Muscle layer of colon (tissue), 2 donors: Measurements from ENCODE around the gene TMEM178B.
"Not testable (repeated sequence)": the region's sequence is repeated elsewhere in the genome, so short reads cannot be mapped to it uniquely, and the experiment has no call there.

Experiments
- H3K27ac ChIP-seq: one replicate; pipeline ENCODE4 v1.7.0; 2013; ENCODE audit warnings: low read depth, mild to moderate bottlenecking, low read length, moderate library complexity
- H3K27me3 ChIP-seq, 2 donors: one replicate each; pipeline ENCODE4 v1.7.0; 2013; ENCODE audit warnings: low read length in 2 of 2, mild to moderate bottlenecking in 2 of 2; ENCODE audit not compliant: insufficient read depth in 2 of 2, control insufficient read depth in 1 of 2
- H3K36me3 ChIP-seq: one replicate; pipeline ENCODE4 v1.7.0; 2013; ENCODE audit warnings: mild to moderate bottlenecking, low read length; ENCODE audit not compliant: insufficient read depth
- H3K4me1 ChIP-seq: one replicate; pipeline ENCODE4 v1.7.0; 2013; ENCODE audit warnings: mild to moderate bottlenecking, low read length; ENCODE audit not compliant: insufficient read depth
- H3K4me3 ChIP-seq, 2 donors: one replicate each; pipeline ENCODE4 v1.7.0; 2013; ENCODE audit warnings: low read length in 2 of 2, low read depth in 1 of 2, mild to moderate bottlenecking in 1 of 2, moderate library complexity in 1 of 2
- H3K9ac ChIP-seq: one replicate; pipeline ENCODE4 v1.7.0; 2013; ENCODE audit warnings: low read length
- H3K9me3 ChIP-seq: one replicate; pipeline ENCODE4 v1.7.0; 2013; ENCODE audit warnings: mild to moderate bottlenecking, low read length
- donor health status: abdominal sarcoma.
- donor health status: Adenocarcinoma of cecum.

The TMEM178B gene

DNA sequence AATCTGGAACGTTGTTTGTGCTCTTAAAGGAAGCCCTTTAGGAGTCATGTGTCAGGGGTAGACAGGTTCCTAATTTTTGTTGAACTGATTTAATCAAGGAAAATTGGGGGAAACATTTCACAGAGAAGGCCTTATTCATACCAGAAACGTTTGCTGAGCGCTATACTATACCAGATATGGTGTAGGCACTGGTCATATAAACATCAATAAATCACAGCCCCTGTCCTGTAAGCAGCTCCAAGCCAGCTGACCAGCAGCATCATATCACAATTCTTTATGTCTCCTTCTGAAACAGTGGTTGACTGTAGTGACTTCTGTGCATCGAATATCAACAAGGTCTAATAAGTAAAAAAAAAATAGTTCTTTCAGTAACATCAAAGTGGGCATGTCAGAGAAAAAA, 1.1 kb downstream of the TMEM178B start:
- Histone ChIP-seq H3K4me1 (no peaks in the 10 kb centered on the region), H3K36me3 (no peaks in the 10 kb centered on the region), H3K9ac (no peak overlapping the region), H3K27ac (no peak overlapping the region), H3K9me3 (no peaks in the 10 kb centered on the region), H3K27me3 (peaks cover 5 to 38% of the 10 kb centered on the region in 2 donors), H3K4me3 (peak overlapping the region; percentile 67 to 81)

DNA sequence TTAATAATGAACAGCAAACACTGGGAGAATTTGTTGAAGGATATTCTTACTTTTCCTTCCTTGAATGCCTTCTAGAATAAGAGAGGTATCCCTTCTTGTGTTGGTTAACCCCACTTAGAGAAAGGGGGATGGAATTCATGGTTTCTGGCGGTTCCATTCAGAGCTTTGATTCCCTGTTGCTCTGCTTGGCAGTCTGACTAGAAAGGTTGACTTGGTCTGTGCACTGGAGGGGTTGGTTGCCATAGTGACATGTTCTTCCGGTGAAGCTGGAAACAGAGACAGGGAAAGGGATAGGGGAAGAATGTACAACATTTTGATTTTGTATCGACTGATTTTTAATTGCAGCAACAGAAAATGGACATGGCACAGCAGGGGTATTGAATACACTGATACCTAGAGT, 2.5 kb downstream of the TMEM178B start:
- Histone ChIP-seq H3K4me3 (no peak overlapping the region), H3K36me3 (no peaks in the 10 kb centered on the region), H3K4me1 (no peaks in the 10 kb centered on the region), H3K27me3 (peaks cover 5 to 38% of the 10 kb centered on the region in 2 donors), H3K27ac (no peak overlapping the region), H3K9me3 (no peaks in the 10 kb centered on the region), H3K9ac (no peak overlapping the region)

DNA sequence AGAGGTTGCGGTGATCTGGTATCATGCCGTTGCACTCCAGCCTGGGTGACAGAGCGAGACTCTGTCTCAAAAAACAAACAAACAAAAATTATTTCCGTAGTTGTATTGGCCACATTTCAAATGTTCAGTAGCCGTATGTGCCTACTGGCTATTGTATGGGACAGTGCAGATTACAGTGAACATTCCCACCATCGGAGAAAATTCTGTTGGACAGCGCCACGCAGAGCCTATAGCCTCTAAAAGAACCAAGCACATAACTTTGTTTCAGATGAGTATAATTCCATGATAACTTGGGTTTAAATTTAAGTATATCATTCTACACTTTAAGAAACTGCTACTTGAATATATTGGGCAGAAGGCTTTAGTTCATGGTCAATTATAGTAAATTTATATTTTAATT, 5.4 kb downstream of the TMEM178B start:
- H3K27ac ChIP-seq: no peak overlapping the region
- no peak overlapping the region for H3K4me3 ChIP-seq
- H3K36me3 ChIP-seq: no peaks in the 10 kb centered on the region
- peaks cover 5 to 15% of the 10 kb centered on the region in 2 donors for H3K27me3 ChIP-seq
- H3K4me1 ChIP-seq: no peaks in the 10 kb centered on the region
- no peak overlapping the region for H3K9ac ChIP-seq
- no peaks in the 10 kb centered on the region for H3K9me3 ChIP-seq

DNA sequence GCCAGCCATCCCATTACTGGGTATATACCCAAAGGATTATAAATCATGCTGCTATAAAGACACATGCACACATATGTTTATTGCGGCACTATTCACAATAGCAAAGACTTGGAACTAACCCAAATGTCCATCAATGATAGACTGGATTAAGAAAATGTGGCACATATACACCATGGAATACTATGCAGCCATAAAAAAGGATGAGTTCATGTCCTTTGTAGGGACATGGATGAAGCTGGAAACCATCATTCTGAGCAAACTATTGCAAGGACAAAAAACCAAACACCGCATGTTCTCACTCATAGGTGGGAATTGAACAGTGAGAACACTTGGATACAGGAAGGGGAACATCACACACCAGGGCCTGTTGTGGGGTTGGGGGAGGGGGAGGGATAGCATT, 15.6 kb downstream of the TMEM178B start:
- H3K4me1 ChIP-seq, H3K27me3 ChIP-seq, H3K9ac ChIP-seq, H3K9me3 ChIP-seq, H3K4me3 ChIP-seq, H3K27ac ChIP-seq, H3K36me3 ChIP-seq: not testable (repeated sequence)

DNA sequence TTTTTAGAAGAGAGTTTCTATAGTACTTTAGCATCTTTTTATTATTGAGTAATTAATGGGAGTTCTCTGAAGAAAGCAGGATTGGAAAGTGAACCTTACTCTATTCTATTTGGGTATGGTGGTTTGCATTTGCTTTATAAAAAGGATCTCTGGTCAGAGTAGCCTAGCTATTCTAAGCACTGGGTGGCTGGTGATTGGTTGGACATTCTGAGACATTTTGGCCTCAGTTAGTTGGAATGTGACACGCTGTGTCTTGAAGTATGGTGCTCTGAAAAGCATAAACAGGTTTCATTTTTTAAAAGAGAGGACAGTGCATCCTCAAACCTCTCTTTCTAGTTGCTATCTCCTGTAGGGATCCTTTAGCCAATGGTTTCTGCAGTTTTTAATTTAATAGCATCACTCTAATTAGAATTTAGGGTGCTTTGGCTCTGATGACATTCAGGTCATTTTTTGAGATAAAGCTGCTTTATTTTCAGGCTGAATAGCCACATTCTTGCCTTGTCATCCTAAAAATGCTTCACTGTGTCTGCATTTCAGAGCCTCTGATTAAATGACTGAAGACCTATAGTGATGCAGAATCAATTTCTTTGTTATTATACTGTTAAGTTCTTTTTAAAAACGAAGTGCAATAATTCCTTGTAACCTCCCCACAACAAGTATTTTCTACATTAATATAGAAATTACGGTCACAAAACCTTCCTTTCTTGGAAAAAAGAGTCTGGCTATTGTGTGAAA, 20.6 kb downstream of the TMEM178B start:
- H3K27me3 ChIP-seq: no peaks in the 10 kb centered on the region

DNA sequence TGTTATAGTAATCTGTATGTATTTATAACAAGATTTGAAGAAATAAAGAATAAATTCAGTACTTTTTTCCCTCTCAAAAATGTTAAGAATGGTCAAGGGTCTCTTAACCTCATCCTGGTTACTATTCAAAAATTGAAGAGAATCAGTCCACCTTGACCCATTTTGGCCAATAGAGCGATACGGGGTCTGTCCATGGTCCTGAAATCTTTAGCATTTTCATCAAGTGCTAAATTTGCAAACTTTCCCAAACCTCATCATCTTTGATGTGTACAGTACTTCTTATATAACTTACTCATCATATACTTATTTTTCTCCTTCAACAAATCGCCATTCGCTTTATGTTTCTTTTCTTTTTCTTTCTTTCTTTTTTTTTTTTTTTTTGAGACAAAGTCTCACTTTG, 23.6 kb downstream of the TMEM178B start:
- Histone ChIP-seq H3K9ac (no peak overlapping the region), H3K36me3 (no peaks in the 10 kb centered on the region), H3K9me3 (no peaks in the 10 kb centered on the region), H3K4me1 (no peaks in the 10 kb centered on the region), H3K27me3 (no peaks in the 10 kb centered on the region), H3K27ac (no peak overlapping the region), H3K4me3 (no peak overlapping the region)

More for the DNA sequence above, 20.6 kb downstream of the TMEM178B start:
- Histone ChIP-seq H3K36me3 (no peaks in the 10 kb centered on the region), H3K27ac (no peak overlapping the region), H3K9ac (no peak overlapping the region), H3K4me1 (no peaks in the 10 kb centered on the region), H3K4me3 (no peak overlapping the region), H3K9me3 (no peaks in the 10 kb centered on the region)

DNA sequence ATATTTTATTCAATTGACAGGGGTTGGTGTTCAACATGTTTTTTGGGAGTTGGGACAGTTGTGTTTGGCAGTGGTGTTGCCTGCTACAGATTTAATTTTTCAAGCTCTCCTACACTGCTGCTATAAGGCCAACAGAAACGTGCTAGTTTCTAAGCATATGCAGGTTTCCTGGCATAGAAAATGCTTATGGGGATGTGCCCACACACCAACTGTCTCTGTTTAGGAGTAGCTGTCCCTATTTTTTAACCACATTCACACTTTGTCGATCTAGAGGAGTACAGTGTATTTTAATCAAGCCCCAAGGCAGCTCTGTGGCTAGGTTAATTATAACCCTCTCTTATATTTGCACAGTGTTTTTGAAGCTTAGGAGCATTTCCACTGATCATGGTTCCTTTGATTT, 28.6 kb downstream of the TMEM178B start:
- H3K36me3 ChIP-seq: no peaks in the 10 kb centered on the region
- H3K9me3 ChIP-seq: no peaks in the 10 kb centered on the region
- no peak overlapping the region for H3K4me3 ChIP-seq
- no peak overlapping the region for H3K9ac ChIP-seq
- H3K27ac ChIP-seq: no peak overlapping the region
- no peaks in the 10 kb centered on the region for H3K27me3 ChIP-seq
- H3K4me1 ChIP-seq: no peaks in the 10 kb centered on the region

DNA sequence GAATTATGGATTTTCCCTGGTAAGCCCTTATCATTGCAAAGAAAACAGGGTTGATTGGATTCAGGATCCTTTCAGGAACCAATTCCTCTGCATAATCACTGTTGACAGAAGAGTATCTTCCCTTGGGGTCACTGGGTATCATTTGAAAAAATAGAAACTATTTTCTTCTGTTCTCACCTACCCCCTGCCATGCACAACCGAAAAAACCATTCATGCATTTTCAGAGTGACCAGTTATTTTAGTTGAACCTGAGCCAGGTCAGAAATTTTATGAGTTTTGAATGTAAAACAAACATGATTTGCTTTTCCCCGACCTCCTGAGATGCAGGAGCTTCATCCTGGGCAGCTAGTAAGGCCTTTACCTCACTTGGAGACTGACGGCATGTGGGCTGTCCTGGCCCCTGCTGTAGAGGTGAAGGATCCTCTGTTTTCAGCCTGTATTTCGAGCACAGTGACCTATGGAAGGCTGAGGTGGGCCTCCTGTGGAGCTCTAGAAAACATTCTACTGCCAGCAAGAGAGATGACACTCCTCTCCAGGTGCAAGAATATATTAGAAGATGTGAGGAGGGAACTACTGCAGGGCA, 30.1 kb downstream of the TMEM178B start:
- no peak overlapping the region for H3K4me3 ChIP-seq
- H3K9me3 ChIP-seq: no peaks in the 10 kb centered on the region
- no peak overlapping the region for H3K27ac ChIP-seq
- H3K9ac ChIP-seq: no peak overlapping the region
- H3K27me3 ChIP-seq: no peaks in the 10 kb centered on the region
- no peaks in the 10 kb centered on the region for H3K4me1 ChIP-seq
- H3K36me3 ChIP-seq: no peaks in the 10 kb centered on the region

DNA sequence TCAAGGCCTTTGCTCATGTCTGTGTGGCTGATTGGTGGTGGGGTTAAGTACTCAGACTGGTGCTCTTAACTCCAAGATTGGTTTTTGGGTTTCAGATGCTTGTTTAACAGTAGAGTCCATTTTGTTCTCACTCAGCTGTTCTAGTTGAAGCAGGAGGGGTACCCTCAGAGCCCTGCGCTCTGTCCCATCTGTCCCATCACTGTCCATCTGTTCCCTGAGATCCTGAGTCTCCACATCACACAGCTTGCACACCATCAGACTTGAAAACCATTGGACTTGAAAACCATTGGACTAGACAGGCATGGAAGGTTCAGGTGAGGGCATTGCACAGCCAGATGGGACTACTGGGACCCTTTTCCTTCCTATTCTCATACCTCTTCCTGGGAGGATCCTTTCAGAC, 39.3 kb downstream of the TMEM178B start:
- no peak overlapping the region for H3K9ac ChIP-seq
- no peak overlapping the region for H3K4me3 ChIP-seq
- H3K27me3 ChIP-seq: no peaks in the 10 kb centered on the region
- no peak overlapping the region for H3K27ac ChIP-seq
- H3K9me3 ChIP-seq: no peaks in the 10 kb centered on the region
- no peaks in the 10 kb centered on the region for H3K36me3 ChIP-seq
- no peaks in the 10 kb centered on the region for H3K4me1 ChIP-seq

DNA sequence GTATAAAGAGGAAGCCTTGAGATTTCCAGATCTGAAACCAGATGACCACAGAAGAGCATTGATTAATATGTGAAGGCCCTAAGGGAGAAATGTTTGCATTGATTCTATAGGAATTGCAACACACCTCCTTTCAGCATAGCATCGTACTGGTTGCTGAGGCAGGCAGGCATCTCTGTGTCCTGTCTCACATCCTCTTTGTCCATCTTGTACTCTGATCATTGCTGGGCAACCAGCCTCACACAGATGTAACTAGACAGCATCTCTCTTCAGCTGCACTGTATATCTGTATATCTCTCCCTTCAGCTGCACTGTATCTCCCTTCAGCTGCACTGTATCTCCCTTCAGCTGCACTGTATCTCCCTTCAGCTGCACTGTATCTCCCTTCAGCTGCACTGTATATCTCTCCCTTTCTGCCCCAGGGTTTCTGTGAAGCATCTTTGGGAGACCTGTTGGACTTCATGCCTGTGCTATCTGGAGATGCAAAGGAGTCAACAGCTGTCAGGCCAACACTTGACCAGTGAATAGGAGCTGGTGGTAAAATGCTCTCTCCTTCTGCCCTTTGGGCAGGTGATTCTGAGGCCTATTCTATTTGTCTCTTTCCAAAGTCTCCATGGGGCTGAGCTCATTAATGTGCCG, 40.3 kb downstream of the TMEM178B start:
- Histone ChIP-seq H3K4me1 (no peaks in the 10 kb centered on the region), H3K36me3 (no peaks in the 10 kb centered on the region), H3K27ac (no peak overlapping the region), H3K4me3 (no peak overlapping the region), H3K9ac (no peak overlapping the region), H3K9me3 (no peaks in the 10 kb centered on the region), H3K27me3 (no peaks in the 10 kb centered on the region)

DNA sequence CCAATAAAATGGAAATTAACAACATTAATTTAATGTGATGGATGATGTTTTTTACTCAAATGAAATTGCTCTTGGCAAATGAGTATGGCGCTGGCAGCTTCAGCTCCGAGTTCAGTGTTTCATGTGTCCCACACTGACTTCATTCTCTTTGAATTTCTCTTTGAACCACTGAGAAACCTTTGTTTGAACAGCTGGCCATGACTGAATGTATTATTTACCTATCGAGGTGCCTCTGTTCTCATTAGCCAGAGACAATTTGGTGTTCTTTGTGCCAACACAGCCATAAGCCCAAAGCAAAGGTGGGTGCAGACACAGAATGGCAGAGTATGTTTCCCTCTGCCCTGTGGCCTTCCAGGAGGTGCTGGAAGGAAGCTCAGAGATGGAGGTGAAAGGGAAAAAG, 42.1 kb downstream of the TMEM178B start:
- H3K36me3 ChIP-seq: no peaks in the 10 kb centered on the region
- H3K4me3 ChIP-seq: no peak overlapping the region
- H3K27me3 ChIP-seq: no peaks in the 10 kb centered on the region
- H3K4me1 ChIP-seq: no peaks in the 10 kb centered on the region
- no peak overlapping the region for H3K27ac ChIP-seq
- no peaks in the 10 kb centered on the region for H3K9me3 ChIP-seq
- no peak overlapping the region for H3K9ac ChIP-seq

DNA sequence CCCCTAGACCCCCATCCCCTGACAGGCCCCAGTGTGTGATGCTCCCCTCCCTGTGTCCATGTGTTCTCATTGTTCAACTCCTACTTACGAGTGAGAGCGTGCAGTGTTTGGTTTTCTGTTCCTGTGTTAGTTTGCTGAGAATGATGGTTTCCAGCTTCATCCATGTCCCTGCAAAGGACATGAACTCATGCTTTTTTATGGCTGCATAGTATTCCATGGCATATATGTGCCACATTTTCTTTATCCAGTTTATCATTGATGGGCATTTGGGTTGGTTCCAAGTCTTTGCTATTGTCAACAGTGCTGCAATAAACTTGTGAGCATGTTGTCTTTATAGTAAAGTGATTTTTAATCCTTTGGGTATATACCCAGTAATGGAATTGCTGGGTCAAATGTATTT, 42.8 kb downstream of the TMEM178B start:
- H3K9me3 ChIP-seq, H3K27ac ChIP-seq, H3K36me3 ChIP-seq, H3K4me1 ChIP-seq, H3K27me3 ChIP-seq, H3K9ac ChIP-seq, H3K4me3 ChIP-seq: not testable (repeated sequence)
